Parathyroid adenoma (tissue), 2 donors: ENCODE results near the gene GNA12.
"Not testable (repeated sequence)": the region's sequence is repeated elsewhere in the genome, so short reads cannot be mapped to it uniquely, and the experiment has no call there.

ENCODE experiments used
- H2AFZ ChIP-seq: fragments of 300-600 bp; sonication (generic); one replicate; pipeline ENCODE4 v1.7.0; 2017; ENCODE audit warnings: antibody characterized with exemption, mild to moderate bottlenecking
- H3K27ac ChIP-seq: fragments of 300-600 bp; sonication (generic); one replicate; pipeline ENCODE4 v1.7.0; 2017
- H3K27me3 ChIP-seq: fragments of 300-600 bp; sonication (generic); one replicate; pipeline ENCODE4 v1.7.0; 2017; ENCODE audit warnings: low read length; ENCODE audit not compliant: control insufficient read depth, insufficient read depth
- H3K36me3 ChIP-seq: fragments of 300-600 bp; sonication (generic); one replicate; pipeline ENCODE4 v1.7.0; 2017; ENCODE audit warnings: low read length; ENCODE audit not compliant: control insufficient read depth, insufficient read depth
- H3K4me1 ChIP-seq: fragments of 300-600 bp; sonication (generic); one replicate; pipeline ENCODE4 v1.7.0; 2017; ENCODE audit warnings: control low read depth
- H3K4me2 ChIP-seq: fragments of 300-600 bp; sonication (generic); one replicate; pipeline ENCODE4 v1.7.0; 2017; ENCODE audit warnings: low read length
- H3K4me3 ChIP-seq: fragments of 300-600 bp; sonication (generic); one replicate; pipeline ENCODE4 v1.7.0; 2017; ENCODE audit warnings: low read depth, low read length
- H3K79me2 ChIP-seq: fragments of 300-600 bp; sonication (generic); one replicate; pipeline ENCODE4 v1.7.0; 2017; ENCODE audit warnings: control low read depth
- H3K9ac ChIP-seq: fragments of 300-600 bp; sonication (generic); one replicate; pipeline ENCODE4 v1.7.0; 2017; ENCODE audit warnings: mild to moderate bottlenecking
- H3K9me3 ChIP-seq: fragments of 300-600 bp; sonication (generic); one replicate; pipeline ENCODE4 v1.7.0; 2017; ENCODE audit warnings: low read length; ENCODE audit not compliant: control insufficient read depth
- CTCF ChIP-seq: fragments of 300-600 bp; sonication (generic); IDR thresholded peaks from one replicate; pipeline ENCODE4 v1.7.0; 2017; ENCODE audit warnings: antibody characterized with exemption, mild to moderate bottlenecking
- donor health status: primary hyperparathyroidism.

Gene GNA12

GRCh38 chr7:2730846-2731770 lies 113.0 kb downstream of the GNA12 start:
- no peaks in the 10 kb centered on the region for H3K79me2 ChIP-seq
- no peak overlapping the region for H2AFZ ChIP-seq
- H3K9ac ChIP-seq: no peak overlapping the region
- H3K36me3 ChIP-seq: no peaks in the 10 kb centered on the region
- no peak overlapping the region for H3K4me2 ChIP-seq
- H3K4me1 ChIP-seq: no peaks in the 10 kb centered on the region
- TF ChIP-seq CTCF: no peak
- no peak overlapping the region for H3K4me3 ChIP-seq
- no peak overlapping the region for H3K27ac ChIP-seq
- H3K27me3 ChIP-seq: no peaks in the 10 kb centered on the region
- no peaks in the 10 kb centered on the region for H3K9me3 ChIP-seq

- TF ChIP-seq CTCF: no peak
- H3K9me3 ChIP-seq: no peaks in the 10 kb centered on the region
- no peaks in the 10 kb centered on the region for H3K79me2 ChIP-seq
- H2AFZ ChIP-seq: no peak overlapping the region
- no peak overlapping the region for H3K4me2 ChIP-seq
- no peaks in the 10 kb centered on the region for H3K27me3 ChIP-seq
- H3K4me3 ChIP-seq: no peak overlapping the region
- no peak overlapping the region for H3K27ac ChIP-seq
- H3K9ac ChIP-seq: no peak overlapping the region
- no peaks in the 10 kb centered on the region for H3K4me1 ChIP-seq
- H3K36me3 ChIP-seq: no peaks in the 10 kb centered on the region
Observed at GRCh38 chr7:2729893-2730716, 114.0 kb downstream of the GNA12 start.

- Histone ChIP-seq H3K4me2 (no peak overlapping the region), H3K4me3 (no peak overlapping the region), H3K79me2 (no peaks in the 10 kb centered on the region), H3K27me3 (no peaks in the 10 kb centered on the region), H3K4me1 (no peaks in the 10 kb centered on the region), H2AFZ (no peak overlapping the region), H3K9me3 (no peaks in the 10 kb centered on the region), H3K27ac (no peak overlapping the region), H3K36me3 (no peaks in the 10 kb centered on the region), H3K9ac (no peak overlapping the region)
- TF ChIP-seq CTCF: no peak
Observed at GRCh38 chr7:2729031-2729892, 114.8 kb downstream of the GNA12 start.

- no peaks in the 10 kb centered on the region for H3K9me3 ChIP-seq
- H3K9ac ChIP-seq: no peak overlapping the region
- H3K79me2 ChIP-seq: no peaks in the 10 kb centered on the region
- no peak for TF ChIP-seq CTCF
- no peak overlapping the region for H3K4me2 ChIP-seq
- H3K27ac ChIP-seq: no peak overlapping the region
- H3K4me1 ChIP-seq: no peaks in the 10 kb centered on the region
- no peaks in the 10 kb centered on the region for H3K36me3 ChIP-seq
- no peaks in the 10 kb centered on the region for H3K27me3 ChIP-seq
- no peak overlapping the region for H3K4me3 ChIP-seq
- H2AFZ ChIP-seq: no peak overlapping the region
Observed at GRCh38 chr7:2728316-2729030, 115.6 kb downstream of the GNA12 start.

GRCh38 chr7:2727206-2727605 lies 116.9 kb downstream of the GNA12 start:
- not testable (repeated sequence) for H3K36me3 ChIP-seq, H3K4me1 ChIP-seq, H3K4me2 ChIP-seq

More at GRCh38 chr7:2727206-2727605, 116.9 kb downstream of the GNA12 start:
- not testable (repeated sequence) for H3K4me3 ChIP-seq, H3K9me3 ChIP-seq, H3K27me3 ChIP-seq, H2AFZ ChIP-seq, H3K79me2 ChIP-seq, H3K27ac ChIP-seq, H3K9ac ChIP-seq
